GM10248 (cell line): Measurements from ENCODE around the gene C3orf18.

Experiments used
- CTCF ChIA-PET: fragments of 300-600 bp; sonication (Branson Sonifier 250); formaldehyde crosslinking; extraction: SDS; loops from one replicate; lab custom pipeline; 2021; ENCODE audit warnings: antibody characterized with exemption; lab: Yijun Ruan, JAX
- POLR2A ChIA-PET: fragments of 350-650 bp; sonication (Branson Sonifier 250); formaldehyde crosslinking; extraction: SDS; loops from one replicate; lab custom pipeline; 2020; ENCODE audit warnings: antibody characterized with exemption; lab: Yijun Ruan, JAX
- DNase-seq: peaks from one replicate; pipeline ENCODE4 v3.0.0; 2012; ENCODE audit errors: extremely low spot score
- CTCF ChIP-seq: IDR thresholded peaks from 2 replicates; pipeline ENCODE4 v1.5.1; 2012; ENCODE audit warnings: mild to moderate bottlenecking, low read depth; ENCODE audit errors: extremely low read depth, missing control alignments, control extremely low read depth

Gene C3orf18

DNA sequence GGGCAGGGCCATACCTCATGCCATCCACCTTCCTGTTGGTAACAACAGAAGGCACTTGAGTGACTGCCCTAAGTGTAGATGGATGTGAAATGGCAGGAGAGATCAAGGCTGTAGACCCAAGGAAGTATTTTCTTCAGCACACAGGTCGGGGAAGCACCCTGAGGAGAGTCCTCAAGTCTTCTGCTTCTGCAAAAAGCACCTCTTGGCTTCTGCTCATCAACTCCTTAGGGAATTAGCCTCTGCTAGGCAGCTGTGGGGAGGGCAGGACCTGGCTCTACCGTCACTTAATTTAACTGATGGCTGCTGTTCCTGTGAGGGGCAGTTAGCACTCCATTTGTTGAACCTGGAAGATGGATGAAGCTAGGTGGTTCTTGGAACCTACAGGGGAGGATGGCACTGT, 57.2 kb downstream of the C3orf18 start:
- CTCF ChIA-PET, result no interaction called here
- no peak for DNase-seq
- TF ChIP-seq CTCF, result no peak
- POLR2A ChIA-PET, result no interaction called here

DNA sequence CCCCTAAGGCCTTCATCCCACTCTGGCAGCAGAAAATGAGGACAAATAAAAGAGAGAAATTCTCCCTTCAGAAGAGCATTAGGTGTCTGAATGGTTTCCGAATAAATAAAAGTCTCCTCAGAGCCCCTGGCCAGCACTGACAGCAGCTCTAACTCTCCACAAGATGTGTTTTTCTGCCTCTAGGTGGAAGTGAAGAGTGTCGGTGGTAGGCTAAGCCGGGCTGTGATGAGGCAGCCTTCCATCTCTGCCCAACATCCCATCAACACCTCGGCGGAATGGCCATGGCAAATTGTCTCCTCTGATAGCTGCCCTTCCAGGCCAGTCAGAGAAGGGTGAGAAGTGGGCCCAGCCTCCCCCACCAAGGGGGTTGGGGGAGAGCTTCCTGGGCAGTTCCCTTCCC, 57.8 kb downstream of the C3orf18 start:
- no peak for TF ChIP-seq CTCF
- DNase-seq, result no peak
- ChIA-PET POLR2A (no interaction called here), CTCF (interaction anchor here (0.8 to 1.0 kb wide), 3 partner anchors 15 to 40 kb away, joined by 3 to 4 read pairs (median 3); no protein-coding TSS in a partner anchor)

DNA sequence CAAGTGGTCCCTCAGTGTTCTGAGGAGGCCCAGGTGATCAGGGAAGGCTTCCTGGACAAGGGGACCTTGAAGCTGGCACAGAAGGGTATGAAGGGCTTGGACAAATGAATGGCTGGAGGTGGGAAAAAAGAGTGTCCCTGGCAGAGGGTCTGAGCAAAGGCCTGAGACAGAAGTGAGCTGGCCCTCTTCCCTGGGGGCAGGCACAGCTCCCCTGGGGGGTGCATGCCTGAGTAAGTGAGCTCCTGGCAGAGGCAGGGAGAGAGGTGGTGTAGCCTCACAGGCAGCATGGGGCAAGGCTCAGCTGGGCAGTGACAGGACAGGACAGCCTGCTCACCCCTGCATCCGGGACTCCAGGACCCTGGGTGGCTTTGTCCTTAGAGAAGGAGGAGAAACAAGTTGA, 58.7 kb downstream of the C3orf18 start:
- ChIA-PET POLR2A (no interaction called here), CTCF (interaction anchor here (0.8 to 1.0 kb wide), 3 partner anchors 16 to 41 kb away, joined by 3 to 4 read pairs (median 3); no protein-coding TSS in a partner anchor)
- no peak for TF ChIP-seq CTCF

More for the DNA sequence above, 58.7 kb downstream of the C3orf18 start:
- no peak for DNase-seq
